Ascending aorta (tissue), 2 donors: ENCODE results near the gene LCE2C. TPM values are rescaled to one million over a fixed set of nuclear protein-coding genes. Genes with fewer than 3 reads are reported as not detected.
A peak's percentile ranks its signal among the peaks of the same experiment; 100 is the strongest.
"Not testable (repeated sequence)": the region's sequence is repeated elsewhere in the genome, so short reads cannot be mapped to it uniquely, and the experiment has no call there.

Experiments
- DNase-seq, 2 donors: peaks; one replicate each; pipeline ENCODE4 v3.0.0-alpha.2; 2019; ENCODE audit warnings: low spot score in 2 of 2
- H3K27ac ChIP-seq, 2 donors: fragments of 200-600 bp; sonication (generic); one replicate each; pipeline ENCODE4 v1.5.1; 2016 to 2017; ENCODE audit warnings: mild to moderate bottlenecking in 1 of 2
- H3K27me3 ChIP-seq: fragments of 200-600 bp; sonication (generic); one replicate; pipeline ENCODE4 v1.5.1; 2017
- H3K36me3 ChIP-seq, 2 donors: fragments of 200-600 bp; sonication (generic); one replicate each; pipeline ENCODE4 v1.5.1; 2016
- H3K4me1 ChIP-seq, 2 donors: fragments of 200-600 bp; sonication (generic); one replicate each; pipeline ENCODE4 v1.5.1; 2016 to 2017; ENCODE audit warnings: mild to moderate bottlenecking in 1 of 2
- H3K4me3 ChIP-seq, 2 donors: fragments of 200-600 bp; sonication (generic); one replicate each; pipeline ENCODE4 v1.5.1; 2016 to 2017; ENCODE audit warnings: mild to moderate bottlenecking in 1 of 2
- H3K9me3 ChIP-seq, 2 donors: fragments of 200-600 bp; sonication (generic); one replicate each; pipeline ENCODE4 v1.5.1; 2016
- intact Hi-C: fragments of 100-400 bp; cut with DNase I; formaldehyde crosslinking; loops from one replicate; pipeline ENCODE4 v1.15.1; 2023
- total RNA-seq: library from RNA; depleted of rRNA; stranded (reverse); fragments of >200 nt; gene quantifications from one replicate; pipeline ENCODE4 v1.1.0, GENCODE V29; 2016
- TF ChIP-seq, protein P1 (sequence below), 3 experiments: fragments of 200-600 bp in 2 of 3; fragments of 450-650 bp in 1 of 3; sonication (generic) in 2 of 3; IDR thresholded peaks; one replicate each; pipeline ENCODE4 v1.5.1; 2016 to 2019; ENCODE audit warnings: antibody characterized with exemption in 3 of 3, mild to moderate bottlenecking in 1 of 3, moderate library complexity in 1 of 3

LCE2C gene
- total RNA-seq, 1 donor from 2014 or later, result not detected

- Histone ChIP-seq H3K36me3 (no peaks in the 10 kb centered on the region), H3K27me3 (no peaks in the 10 kb centered on the region), H3K4me1 (no peaks in the 10 kb centered on the region), H3K27ac (no peak overlapping the region), H3K4me3 (no peak overlapping the region), H3K9me3 (no peaks in the 10 kb centered on the region)
- TF ChIP-seq, protein P1, sequence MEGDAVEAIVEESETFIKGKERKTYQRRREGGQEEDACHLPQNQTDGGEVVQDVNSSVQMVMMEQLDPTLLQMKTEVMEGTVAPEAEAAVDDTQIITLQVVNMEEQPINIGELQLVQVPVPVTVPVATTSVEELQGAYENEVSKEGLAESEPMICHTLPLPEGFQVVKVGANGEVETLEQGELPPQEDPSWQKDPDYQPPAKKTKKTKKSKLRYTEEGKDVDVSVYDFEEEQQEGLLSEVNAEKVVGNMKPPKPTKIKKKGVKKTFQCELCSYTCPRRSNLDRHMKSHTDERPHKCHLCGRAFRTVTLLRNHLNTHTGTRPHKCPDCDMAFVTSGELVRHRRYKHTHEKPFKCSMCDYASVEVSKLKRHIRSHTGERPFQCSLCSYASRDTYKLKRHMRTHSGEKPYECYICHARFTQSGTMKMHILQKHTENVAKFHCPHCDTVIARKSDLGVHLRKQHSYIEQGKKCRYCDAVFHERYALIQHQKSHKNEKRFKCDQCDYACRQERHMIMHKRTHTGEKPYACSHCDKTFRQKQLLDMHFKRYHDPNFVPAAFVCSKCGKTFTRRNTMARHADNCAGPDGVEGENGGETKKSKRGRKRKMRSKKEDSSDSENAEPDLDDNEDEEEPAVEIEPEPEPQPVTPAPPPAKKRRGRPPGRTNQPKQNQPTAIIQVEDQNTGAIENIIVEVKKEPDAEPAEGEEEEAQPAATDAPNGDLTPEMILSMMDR (IDR thresholded peaks at IDR 0.05), result no peak
- DNase-seq, result no peak
- intact Hi-C loops, result no loop called here
These were observed 28.4 kb upstream of the LCE2C start for GRCh38 chr1:152646656-152647055.

- Histone ChIP-seq H3K36me3 (no peaks in the 10 kb centered on the region), H3K4me1 (no peaks in the 10 kb centered on the region), H3K9me3 (no peaks in the 10 kb centered on the region), H3K4me3 (no peak overlapping the region), H3K27ac (no peak overlapping the region), H3K27me3 (no peaks in the 10 kb centered on the region)
- no peak for DNase-seq
- TF ChIP-seq, protein P1 (IDR thresholded peaks at IDR 0.05), result peak in 2 of 3 experiments; percentile 17 to 44
- intact Hi-C loops, result no loop called here
These were observed 21.0 kb upstream of the LCE2C start for GRCh38 chr1:152654110-152654509.

DNA sequence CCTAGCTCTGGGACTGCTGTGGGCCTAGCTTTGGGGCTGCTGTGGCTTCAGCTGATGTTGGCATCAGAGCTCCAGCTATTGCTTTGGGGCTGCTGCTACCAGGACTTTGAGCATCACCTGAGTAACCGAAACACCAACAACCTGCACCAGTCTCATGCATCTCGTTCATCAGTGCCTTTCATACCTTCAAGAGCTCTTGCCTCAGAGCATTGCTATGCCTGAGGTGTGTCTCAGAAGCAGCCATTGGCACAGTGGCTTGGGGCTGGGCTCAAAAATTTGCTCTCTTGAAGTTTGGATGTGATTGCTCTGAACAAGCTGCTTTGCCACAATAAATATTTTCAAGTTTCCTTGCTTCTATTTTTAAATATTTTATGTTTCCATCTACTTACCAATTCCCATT is 18.6 kb upstream of the LCE2C start:
- intact Hi-C loops, result no loop called here
- TF ChIP-seq, protein P1 (IDR thresholded peaks at IDR 0.05), result no peak
- Histone ChIP-seq H3K27ac (no peak overlapping the region), H3K4me1 (no peaks in the 10 kb centered on the region), H3K4me3 (no peak overlapping the region), H3K27me3 (no peaks in the 10 kb centered on the region), H3K9me3 (no peaks in the 10 kb centered on the region), H3K36me3 (no peaks in the 10 kb centered on the region)
- no peak for DNase-seq

DNA sequence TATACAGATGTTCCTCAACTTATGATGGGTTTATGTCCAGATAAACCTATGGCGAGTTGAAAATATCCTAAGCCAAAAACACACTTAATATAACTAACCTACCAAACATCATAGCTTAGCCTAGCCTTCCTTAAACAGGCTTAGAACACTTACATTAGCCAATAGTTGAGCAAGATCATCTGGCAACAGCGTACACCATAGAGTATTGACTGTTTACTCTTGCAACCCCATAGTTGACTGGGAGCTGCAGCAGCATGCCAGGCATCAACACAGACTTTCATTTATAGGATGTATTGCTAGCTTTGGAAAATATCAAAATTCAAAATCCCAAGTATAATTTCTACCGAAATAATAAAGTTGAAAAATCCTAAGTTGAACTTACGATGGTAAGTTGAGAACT is 17.4 kb upstream of the LCE2C start:
- Histone ChIP-seq H3K36me3 (no peaks in the 10 kb centered on the region), H3K4me3 (no peak overlapping the region), H3K4me1 (no peaks in the 10 kb centered on the region), H3K9me3 (no peaks in the 10 kb centered on the region), H3K27me3 (no peaks in the 10 kb centered on the region), H3K27ac (no peak overlapping the region)
- intact Hi-C loops, result no loop called here
- DNase-seq, result no peak
- TF ChIP-seq, protein P1 (IDR thresholded peaks at IDR 0.05), result no peak

- intact Hi-C loops, result no loop called here
- no peaks in the 10 kb centered on the region for H3K4me1 ChIP-seq
- H3K27me3 ChIP-seq, result no peaks in the 10 kb centered on the region
- no peaks in the 10 kb centered on the region for H3K9me3 ChIP-seq
- no peak overlapping the region for H3K27ac ChIP-seq
- no peak overlapping the region for H3K4me3 ChIP-seq
- DNase-seq, result no peak
- TF ChIP-seq, protein P1 (IDR thresholded peaks at IDR 0.05), result no peak
- no peaks in the 10 kb centered on the region for H3K36me3 ChIP-seq
These were observed 16.4 kb upstream of the LCE2C start for GRCh38 chr1:152658649-152659048.

GRCh38 chr1:152663098-152663497 is 12.0 kb upstream of the LCE2C start, which contains the start of gene LCE2D:
Gene LCE2D (plus strand): TSS chr1:152663380. CDS start chr1:152664106, 726 bp downstream.
- Histone ChIP-seq H3K9me3 (no peaks in the 10 kb centered on the region), H3K27ac (no peak within 1 kb of the TSS), H3K4me1 (no peaks in the 10 kb centered on the region), H3K36me3 (no peaks in the 10 kb centered on the region), H3K27me3 (no peaks in the 10 kb centered on the region), H3K4me3 (no peak within 1 kb of the TSS)
- DNase-seq, result no peak
- TF ChIP-seq, protein P1 (IDR thresholded peaks at IDR 0.05), result no peak
- intact Hi-C loops, result no loop called here

GRCh38 chr1:152666171-152666570 is 8.9 kb upstream of the LCE2C start:
- DNase-seq, H3K4me1 ChIP-seq, H3K9me3 ChIP-seq, H3K27me3 ChIP-seq, H3K4me3 ChIP-seq, H3K36me3 ChIP-seq, H3K27ac ChIP-seq, intact Hi-C loops: not testable (repeated sequence)
